RCC 7860 (cell line): ENCODE data around the gene BCL7B.
A peak's percentile ranks its signal among the peaks of the same experiment; 100 is the strongest.
"Not testable (repeated sequence)": the region's sequence is repeated elsewhere in the genome, so short reads cannot be mapped to it uniquely, and the experiment has no call there.

Source experiments
- DNase-seq: peaks from one replicate; pipeline ENCODE4 v3.0.0-alpha.2; 2015; ENCODE audit warnings: low spot score
- FAIRE-seq: peaks from 2 replicates; lab custom pipeline; 2012; peaks lifted over from hg19 to GRCh38; lab: Jason Lieb, UNC

BCL7B gene

GRCh38 chr7:73557397-73558257, at the start of gene BCL7B:
BCL7B (minus strand) TSS chr7:73557690; CDS start chr7:73557578, 112 bp downstream.
- DNase-seq (peak; percentile 17), FAIRE-seq (no peak)

DNA sequence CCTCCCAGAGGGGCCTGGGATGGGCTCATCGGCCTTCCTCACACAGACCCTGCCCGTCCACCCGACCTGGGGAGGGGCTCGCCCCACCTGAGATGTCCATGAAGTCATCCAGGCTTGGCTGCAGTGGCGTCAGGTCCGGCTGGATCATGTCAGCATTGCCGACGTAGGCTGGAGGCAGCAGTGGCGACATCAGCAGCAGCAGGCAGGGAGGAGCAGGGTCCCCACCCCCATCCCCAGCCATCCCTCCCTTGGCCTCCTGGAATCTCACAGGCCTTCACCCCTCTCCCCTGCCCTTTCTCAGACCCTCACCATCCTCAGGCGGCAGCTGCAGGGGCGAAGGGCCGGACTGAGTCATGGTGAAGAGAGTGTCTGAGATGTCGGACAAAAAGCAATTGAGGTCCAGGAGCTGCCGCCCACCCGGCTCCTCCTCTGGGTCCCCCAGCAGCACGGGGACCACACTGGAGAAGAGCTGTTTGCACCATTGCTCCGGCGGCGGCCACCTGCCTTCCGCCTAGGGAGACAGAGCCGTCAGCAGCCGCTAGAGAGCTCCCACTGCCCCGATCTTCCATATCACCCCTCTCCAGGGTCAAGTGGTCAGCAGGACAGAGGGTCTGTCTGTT, 48.2 kb upstream of the BCL7B start:
- no peak for FAIRE-seq
- DNase-seq = no peak

GRCh38 chr7:73602721-73603651, 45.5 kb upstream of the BCL7B start:
- FAIRE-seq = no peak
- DNase-seq = peak; percentile 54

DNA sequence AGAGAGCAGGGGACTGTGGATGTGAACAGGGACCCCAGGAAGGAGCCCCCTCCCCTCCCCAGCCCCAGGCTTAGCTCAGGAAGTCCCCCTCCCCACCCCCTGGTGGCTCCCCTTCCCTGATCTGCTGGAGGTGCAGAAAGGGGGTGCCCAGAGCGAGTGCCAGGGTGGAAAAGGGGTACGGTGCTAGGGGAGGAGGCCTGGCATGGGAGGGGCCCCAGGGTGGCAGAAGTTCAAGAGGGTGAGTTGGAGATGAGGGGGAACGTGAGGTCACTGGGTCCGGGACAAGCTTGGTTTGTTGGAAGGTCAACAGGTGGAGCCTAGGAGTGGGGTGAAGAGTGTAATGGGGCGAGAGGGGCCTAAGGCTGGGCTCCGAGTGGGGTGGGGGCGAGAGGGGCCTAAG, 42.4 kb upstream of the BCL7B start:
- FAIRE-seq (no peak), DNase-seq (no peak)

DNA sequence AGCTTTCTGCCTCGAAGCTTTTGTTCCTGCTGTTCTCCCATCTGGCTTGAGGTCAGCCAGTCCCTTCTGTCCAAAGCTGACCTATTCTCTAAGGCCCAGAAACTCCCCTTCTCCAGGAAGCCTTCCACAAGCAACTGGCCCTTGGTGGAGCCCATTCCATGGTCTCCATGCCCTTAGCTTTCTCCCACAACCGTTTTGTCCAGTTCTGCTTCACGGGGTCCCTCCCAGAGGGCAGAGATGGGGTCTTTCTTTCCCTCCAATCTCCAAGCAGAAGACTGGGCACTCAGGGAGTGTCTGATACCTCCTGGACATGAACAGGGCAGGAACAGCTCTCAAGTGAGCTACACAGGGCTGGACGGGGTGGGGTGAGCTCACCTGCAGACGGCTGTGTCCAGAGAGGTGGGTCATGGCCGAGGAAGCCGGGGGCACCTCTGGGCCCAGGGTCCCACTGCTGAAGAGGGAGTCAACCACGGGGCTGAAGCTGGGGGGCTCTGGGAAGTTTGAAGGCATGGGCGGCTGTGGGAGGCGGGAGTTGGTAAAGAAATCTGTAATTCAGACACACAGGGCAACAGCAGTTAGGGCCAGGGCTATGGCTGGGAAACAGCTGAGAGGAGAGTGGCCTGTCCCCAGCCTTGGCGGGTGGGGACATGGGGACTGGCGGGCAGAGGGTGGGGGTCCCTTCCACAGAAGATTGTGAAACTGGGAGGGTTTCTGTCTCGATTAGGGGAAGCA, 41.8 kb upstream of the BCL7B start:
- FAIRE-seq (no peak), DNase-seq (no peak)

DNA sequence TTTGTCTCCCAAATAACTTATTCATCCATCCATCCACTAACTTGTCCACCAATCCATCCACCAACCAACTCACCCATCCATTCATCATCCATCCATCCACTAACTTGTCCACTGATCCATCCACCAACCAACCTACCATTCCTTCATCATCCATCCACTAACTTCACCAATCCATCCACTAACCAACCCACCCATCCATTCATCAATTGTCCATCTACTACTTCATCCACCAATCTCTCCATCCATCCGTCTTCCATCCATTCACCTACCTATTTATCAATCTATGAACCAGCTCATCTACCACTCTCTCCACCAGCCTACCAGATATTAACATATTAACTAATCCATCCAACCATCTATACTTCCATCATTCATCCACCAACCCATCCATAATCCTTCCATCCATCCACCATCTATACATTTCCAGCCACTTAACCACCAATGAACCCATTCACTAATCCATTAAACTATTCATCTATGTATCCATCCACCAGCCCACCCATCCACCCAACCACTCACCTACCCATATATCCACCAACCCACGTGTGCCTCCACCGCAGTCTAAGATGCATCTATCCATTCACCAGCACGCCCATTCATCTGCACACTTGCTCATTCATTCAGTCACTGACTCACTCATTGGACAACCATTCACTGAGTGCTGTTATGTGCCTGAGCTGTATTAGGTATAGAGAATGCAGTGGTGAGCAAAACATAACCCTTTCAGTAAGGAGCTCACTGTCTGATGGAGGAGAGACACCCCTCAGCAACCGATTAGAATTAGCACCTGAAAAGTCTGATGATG, 40.7 kb upstream of the BCL7B start:
- FAIRE-seq (no peak), DNase-seq (no peak)

DNA sequence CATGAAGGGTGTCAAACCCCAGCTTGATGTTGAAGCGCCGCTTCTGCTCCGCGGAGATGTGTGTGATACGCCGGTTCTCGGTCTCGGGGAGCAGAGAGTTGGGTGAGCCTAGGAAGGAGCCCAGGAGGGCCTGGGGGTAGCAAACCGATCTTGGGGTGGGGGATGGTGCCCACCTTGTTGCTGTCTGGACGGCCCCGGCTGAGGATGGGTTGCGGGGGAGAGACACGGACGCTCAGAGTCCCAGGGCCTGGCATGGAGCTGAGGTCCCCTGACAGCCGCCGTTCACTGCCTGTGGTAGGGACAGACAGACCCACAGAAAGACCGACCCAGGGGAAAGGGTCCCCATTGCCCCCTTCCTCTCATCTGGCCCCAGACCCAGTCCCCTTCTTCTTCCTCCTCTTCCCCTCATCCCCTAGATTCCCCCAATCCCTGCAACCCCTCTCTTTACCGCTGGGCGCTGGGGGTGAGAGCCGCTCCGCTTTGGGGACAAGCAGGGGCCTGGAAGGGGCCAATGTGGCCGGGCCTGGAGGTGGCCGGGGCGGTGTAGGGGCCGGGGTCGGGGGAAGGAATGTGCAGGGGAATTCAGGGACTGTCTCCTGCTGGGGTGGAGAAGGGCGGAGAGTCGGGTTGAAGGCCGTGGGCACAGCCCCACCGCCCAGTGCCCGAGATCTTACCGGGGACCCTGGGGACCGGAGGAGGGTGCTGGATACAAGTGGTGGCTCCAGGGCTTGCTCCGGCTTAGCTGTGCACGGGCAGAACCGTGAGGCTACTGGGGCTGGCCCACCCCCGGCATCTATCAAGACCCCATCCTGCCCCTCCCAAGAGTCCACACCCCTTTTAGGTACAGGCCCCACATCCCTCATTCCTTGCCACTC, 38.9 kb upstream of the BCL7B start:
- FAIRE-seq = no peak
- DNase-seq = no peak

GRCh38 chr7:73595358-73595757, 37.9 kb upstream of the BCL7B start:
- DNase-seq = no peak
- FAIRE-seq = no peak

DNA sequence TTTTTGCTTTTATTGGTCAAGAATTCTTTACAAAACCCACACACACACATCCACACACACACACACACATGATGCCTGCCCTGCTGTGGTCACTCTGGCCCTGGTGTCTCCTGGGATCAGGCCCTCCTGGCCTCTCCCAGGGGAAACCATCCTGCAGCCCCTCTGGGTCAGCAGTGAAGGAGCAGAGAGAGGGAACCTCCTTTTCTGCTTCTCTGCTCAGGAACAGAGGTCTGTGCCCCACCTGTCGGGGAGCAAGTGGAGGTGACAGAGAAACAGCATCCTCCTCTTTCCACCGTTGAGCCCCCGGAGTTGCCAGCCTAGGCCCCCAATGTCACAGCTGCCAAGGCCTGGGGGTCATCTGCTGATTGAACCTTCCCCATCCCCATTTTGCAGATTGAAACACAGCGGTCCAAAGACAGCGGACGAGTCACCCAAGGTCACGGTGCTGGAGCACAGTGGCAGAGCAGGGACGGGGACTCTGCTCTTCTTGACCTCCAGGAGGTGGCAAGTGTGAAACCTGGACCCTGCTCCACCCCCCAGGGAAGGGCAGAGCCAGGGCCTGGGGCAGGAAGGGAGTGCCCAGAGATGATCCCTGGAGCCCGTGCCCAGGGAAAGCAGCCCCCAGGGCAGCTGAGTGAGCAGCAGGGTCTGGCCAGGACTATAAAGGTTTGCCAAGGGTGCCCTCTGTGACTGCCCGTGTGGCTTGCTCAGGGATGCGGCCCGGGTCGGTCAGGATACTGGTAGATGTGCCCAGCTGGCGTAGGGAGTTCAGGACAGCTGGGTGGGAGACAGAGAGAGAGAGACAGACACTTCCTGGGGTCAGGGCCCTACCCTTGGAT, 35.9 kb upstream of the BCL7B start:
- DNase-seq (no peak), FAIRE-seq (no peak)

DNA sequence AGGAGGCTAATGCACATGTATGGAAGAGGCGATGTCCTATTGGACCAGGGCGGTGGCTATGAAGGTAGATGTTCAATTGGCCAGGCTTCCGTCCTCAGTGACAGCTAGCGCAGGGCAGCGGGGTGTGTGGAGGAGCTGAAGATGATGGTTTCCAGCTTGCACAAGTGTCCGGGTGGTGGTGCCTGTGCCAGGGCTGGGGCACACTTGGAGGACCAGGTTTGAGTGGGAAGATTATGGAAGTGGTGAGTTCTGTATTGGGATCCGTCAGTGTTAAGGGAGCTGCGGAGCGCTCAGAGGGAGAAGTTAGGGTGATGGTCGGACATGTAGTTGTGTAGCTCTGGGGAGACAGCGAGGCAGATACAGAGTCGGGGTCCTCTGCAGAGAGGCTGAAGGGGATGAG, 29.4 kb upstream of the BCL7B start:
- FAIRE-seq (no peak), DNase-seq (no peak)

- FAIRE-seq (no peak), DNase-seq (no peak)
Measured at GRCh38 chr7:73585196-73585595, 27.7 kb upstream of the BCL7B start.

DNA sequence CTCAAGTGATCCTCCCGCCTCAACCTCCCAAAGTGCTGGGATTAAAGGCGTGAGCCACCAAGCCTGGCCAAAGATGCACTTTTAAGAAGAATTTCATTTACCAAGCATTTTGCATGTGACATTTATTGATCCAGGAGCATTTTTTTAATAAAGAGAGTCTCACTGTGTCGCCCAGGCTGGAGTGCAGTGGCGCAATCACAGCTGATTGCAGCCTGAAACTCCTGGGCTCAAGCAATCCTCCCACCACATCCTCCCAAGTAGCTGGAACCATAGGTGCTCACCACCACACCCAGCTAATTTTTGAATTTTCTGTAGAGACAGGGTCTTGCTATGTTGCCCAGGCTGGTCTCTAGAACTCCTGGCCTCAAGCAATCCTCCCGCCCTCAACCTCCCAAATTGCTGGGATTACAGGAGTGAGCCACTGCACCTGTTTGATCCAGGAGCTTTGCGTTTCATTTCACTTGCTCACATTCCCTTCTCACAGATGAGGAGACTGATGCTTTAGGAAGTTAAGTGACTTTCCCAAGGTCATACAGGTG, 25.2 kb upstream of the BCL7B start:
- no peak for FAIRE-seq
- DNase-seq = no peak

DNA sequence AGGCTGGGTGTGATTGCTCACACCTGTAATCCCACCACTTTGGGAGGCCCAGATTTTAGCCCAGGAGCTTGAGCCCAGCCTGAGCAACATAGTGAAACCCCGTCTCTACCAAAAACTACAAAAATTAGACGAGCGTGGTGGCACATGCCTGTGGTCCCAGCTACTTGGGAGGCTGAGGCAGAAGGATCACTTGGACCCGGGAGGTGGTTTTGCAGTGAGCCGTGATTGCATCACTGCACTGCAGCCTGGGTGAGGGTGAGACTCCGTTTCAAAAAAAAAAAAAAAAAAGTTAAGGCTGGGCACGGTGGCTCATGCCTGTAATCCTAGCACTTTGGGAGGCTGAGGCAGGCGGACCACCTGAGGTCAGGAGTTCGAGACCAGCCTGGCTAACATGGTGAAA, 23.5 kb upstream of the BCL7B start:
- DNase-seq, FAIRE-seq: not testable (repeated sequence)

- DNase-seq (peak; percentile 99), FAIRE-seq (peak; percentile 88)
Measured at GRCh38 chr7:73578342-73579128, 21.0 kb upstream of the BCL7B start, which contains the start of gene TBL2. TBL2 (minus strand) TSS chr7:73578579; CDS start chr7:73578549, 30 bp downstream.

DNA sequence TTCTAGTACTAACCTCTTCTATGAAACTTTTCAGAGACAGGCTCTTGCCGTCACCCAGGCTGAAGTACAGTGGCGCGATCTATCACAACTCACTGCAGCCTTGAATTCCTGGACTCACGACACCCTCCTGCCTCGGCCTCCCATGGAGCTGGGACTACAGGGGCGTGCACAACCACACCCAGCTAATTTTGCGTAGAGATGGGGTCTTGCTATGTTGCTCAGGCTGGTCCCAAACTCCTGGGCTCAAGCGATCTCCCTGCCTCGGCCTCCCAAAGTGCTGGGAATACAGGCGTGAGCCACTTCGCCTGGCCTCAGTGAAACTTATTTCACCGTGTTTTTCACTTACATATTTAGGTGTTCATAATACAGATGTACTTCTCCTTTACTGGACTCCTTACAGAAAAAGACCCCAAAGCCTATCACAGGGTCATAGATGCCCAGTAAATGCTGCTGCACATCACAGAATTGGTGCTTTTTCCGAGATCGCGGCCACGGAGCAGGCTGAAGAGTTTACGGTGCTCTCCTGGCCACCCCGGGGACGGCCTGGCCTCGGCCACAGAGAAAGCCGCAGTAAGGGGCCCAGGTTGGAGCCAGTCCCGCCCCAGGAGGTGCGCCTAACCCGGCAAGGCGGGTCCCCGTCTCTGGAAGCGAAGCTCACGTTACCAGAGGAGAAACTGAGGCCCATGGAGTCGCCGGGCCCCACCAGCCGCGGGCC, 20.3 kb upstream of the BCL7B start:
- DNase-seq (no peak), FAIRE-seq (no peak)

GRCh38 chr7:73573791-73574190, 16.3 kb upstream of the BCL7B start:
- FAIRE-seq = no peak

More at GRCh38 chr7:73573791-73574190, 16.3 kb upstream of the BCL7B start:
- no peak for DNase-seq
